Caco-2 (cell line): ENCODE results near the gene YAF2. TPM values are rescaled to one million over a fixed set of nuclear protein-coding genes. Genes with fewer than 3 reads are reported as not detected.

Source experiments
- BruUV-seq: library from RNA; stranded (reverse); fragments of 400-500 nt; replicated peaks from 2 replicates; lab custom pipeline; 2021; lab: Mats Ljungman, UMichigan
- CTCF ChIA-PET: fragments of 300-600 bp; sonication (Branson Sonifier 250); formaldehyde crosslinking; loops from one replicate; lab custom pipeline; 2022; ENCODE audit warnings: antibody characterized with exemption; lab: Charles Lee
- POLR2A ChIA-PET: fragments of 300-600 bp; sonication (Branson Sonifier 250); formaldehyde crosslinking; loops from one replicate; lab custom pipeline; 2022; ENCODE audit warnings: antibody characterized with exemption; lab: Charles Lee
- DNase-seq, 2 experiments: peaks; one replicate each; pipeline versions ENCODE4 v3.0.0 to v3.0.0-alpha.2; 2020 to 2022
- H3K27me3 ChIP-seq: replicated peaks from 2 replicates; pipeline ENCODE4 v1.6.0; 2011; ENCODE audit warnings: low read length; ENCODE audit not compliant: control insufficient read depth, insufficient read depth
- H3K36me3 ChIP-seq: 2 replicates; pipeline ENCODE4 v1.5.1; 2011; ENCODE audit warnings: low read length; ENCODE audit not compliant: control insufficient read depth, insufficient read depth
- H3K4me1 ChIP-seq: fragments of 250-450 bp; sonication (Bioruptor Pico); 2 replicates; pipeline ENCODE4 v1.5.1; 2020; ENCODE audit warnings: mild to moderate bottlenecking
- H3K4me3 ChIP-seq: 2 replicates; pipeline ENCODE4 v1.5.1; 2011; ENCODE audit warnings: low read depth, mild to moderate bottlenecking, control low read depth, low read length
- H3K9me3 ChIP-seq: fragments of 250-450 bp; sonication (Bioruptor Pico); 2 replicates; pipeline ENCODE4 v1.5.1; 2020; ENCODE audit warnings: mild to moderate bottlenecking, moderate library complexity
- H3K27ac Mint-ChIP-seq: one replicate; pipeline ENCODE4 v1.8.0; 2022; ENCODE audit warnings: mixed read lengths; ENCODE audit not compliant: unreplicated experiment
- H3K27me3 Mint-ChIP-seq: one replicate; pipeline ENCODE4 v1.8.0; 2022; ENCODE audit warnings: mixed read lengths; ENCODE audit not compliant: insufficient read depth, unreplicated experiment
- H3K36me3 Mint-ChIP-seq: one replicate; pipeline ENCODE4 v1.8.0; 2022; ENCODE audit warnings: mild to moderate bottlenecking, mixed read lengths; ENCODE audit not compliant: insufficient read depth, unreplicated experiment
- H3K4me1 Mint-ChIP-seq: one replicate; pipeline ENCODE4 v1.8.0; 2022; ENCODE audit warnings: low read depth, mixed read lengths; ENCODE audit not compliant: unreplicated experiment
- H3K4me3 Mint-ChIP-seq: one replicate; pipeline ENCODE4 v1.8.0; 2022; ENCODE audit warnings: mild to moderate bottlenecking, moderate library complexity, mixed read lengths; ENCODE audit not compliant: unreplicated experiment
- H3K9me3 Mint-ChIP-seq: one replicate; pipeline ENCODE4 v1.8.0; 2022; ENCODE audit warnings: mixed read lengths; ENCODE audit not compliant: unreplicated experiment
- CTCF ChIP-seq, 2 experiments: fragments of 200-600 bp in 1 of 2; IDR thresholded peaks; 1 replicate in 1 of 2; 2 replicates in 1 of 2; pipeline versions ENCODE4 v1.5.1 to v1.8.0; 2011 to 2022; ENCODE audit warnings: antibody characterized with exemption in 1 of 2, control low read depth in 1 of 2, inconsistent platforms in 1 of 2, low read depth in 1 of 2, low read length in 1 of 2, mild to moderate bottlenecking in 1 of 2, moderate library complexity in 1 of 2; ENCODE audit not compliant: insufficient read depth in 1 of 2, severe bottlenecking in 1 of 2, unreplicated experiment in 1 of 2
- intact Hi-C: fragments of 100-400 bp; cut with micrococcal nuclease; formaldehyde crosslinking; loops from one replicate; pipeline ENCODE4 v1.10.0; 2022; ENCODE audit not compliant: unreplicated experiment
- total RNA-seq: library from RNA; stranded (reverse); gene quantifications from 2 replicates; pipeline ENCODE4 v1.2.3, GENCODE V29; 2022

Gene YAF2
- total RNA-seq, 1 experiment from 2014 or later = 29.2 TPM

- intact Hi-C loops = no loop called here
- Mint-ChIP-seq H3K27me3 (peaks cover 16% of the 10 kb centered on the region), H3K36me3 (no peaks in the 10 kb centered on the region), H3K4me3 (no peak overlapping the region), H3K4me1 (no peaks in the 10 kb centered on the region), H3K9me3 (peaks cover 10% of the 10 kb centered on the region), H3K27ac (no peak overlapping the region)
- Histone ChIP-seq H3K27me3 (no peaks in the 10 kb centered on the region), H3K4me3 (no peak overlapping the region), H3K9me3 (peaks cover 5% of the 10 kb centered on the region; the same call in 1 of the 2 replicates), H3K36me3 (no peaks in the 10 kb centered on the region), H3K4me1 (no peaks in the 10 kb centered on the region)
- TF ChIP-seq CTCF (IDR thresholded peaks at IDR 0.05; ENCODE audit: insufficient read depth in 1 of 2, low read depth in 1 of 2, low read length in 1 of 2, severe bottlenecking in 1 of 2, unreplicated experiment in 1 of 2) = no peak
- ChIA-PET POLR2A (no interaction called here), CTCF (no interaction called here)
- DNase-seq = no peak
- no TSS peak for BruUV-seq
Observed at GRCh38 chr12:42273706-42274105, 35.7 kb upstream of the YAF2 start.

GRCh38 chr12:42270596-42270995 lies 32.5 kb upstream of the YAF2 start:
- H3K4me1 Mint-ChIP-seq = no peaks in the 10 kb centered on the region
- Histone ChIP-seq H3K36me3 (no peaks in the 10 kb centered on the region), H3K27me3 (no peaks in the 10 kb centered on the region), H3K4me1 (no peaks in the 10 kb centered on the region), H3K9me3 (peaks cover 8% of the 10 kb centered on the region; the same call in 1 of the 2 replicates), H3K4me3 (no peak overlapping the region)
- H3K27ac Mint-ChIP-seq = no peak overlapping the region
- H3K36me3 Mint-ChIP-seq = no peaks in the 10 kb centered on the region
- peaks cover 13% of the 10 kb centered on the region for H3K27me3 Mint-ChIP-seq
- ChIA-PET POLR2A (no interaction called here), CTCF (no interaction called here)
- BruUV-seq = no TSS peak
- DNase-seq = no peak
- TF ChIP-seq CTCF (IDR thresholded peaks at IDR 0.05; ENCODE audit: insufficient read depth in 1 of 2, low read depth in 1 of 2, low read length in 1 of 2, severe bottlenecking in 1 of 2, unreplicated experiment in 1 of 2) = no peak
- H3K4me3 Mint-ChIP-seq = no peak overlapping the region
- intact Hi-C loops = no loop called here
- peaks cover 10% of the 10 kb centered on the region for H3K9me3 Mint-ChIP-seq

- H3K4me3 Mint-ChIP-seq = no peak overlapping the region
- Histone ChIP-seq H3K4me1 (no peaks in the 10 kb centered on the region), H3K27me3 (no peaks in the 10 kb centered on the region), H3K9me3 (peaks cover 8% of the 10 kb centered on the region; the same call in 1 of the 2 replicates), H3K36me3 (no peaks in the 10 kb centered on the region), H3K4me3 (no peak overlapping the region)
- H3K27ac Mint-ChIP-seq = no peak overlapping the region
- H3K27me3 Mint-ChIP-seq = peaks cover 12% of the 10 kb centered on the region
- no peaks in the 10 kb centered on the region for H3K4me1 Mint-ChIP-seq
- CTCF ChIA-PET = no interaction called here
- no peaks in the 10 kb centered on the region for H3K36me3 Mint-ChIP-seq
- H3K9me3 Mint-ChIP-seq = no peaks in the 10 kb centered on the region
- no peak for TF ChIP-seq CTCF (IDR thresholded peaks at IDR 0.05; ENCODE audit: insufficient read depth in 1 of 2, low read depth in 1 of 2, low read length in 1 of 2, severe bottlenecking in 1 of 2, unreplicated experiment in 1 of 2)
- intact Hi-C loops = no loop called here
- POLR2A ChIA-PET = no interaction called here
- no peak for DNase-seq
- BruUV-seq = no TSS peak
Observed at GRCh38 chr12:42267413-42268190, 29.6 kb upstream of the YAF2 start.
